Activated naive CD4-positive, alpha-beta T cell treated with anti-CD3 and anti-CD28 coated beads, Interleukin-2, amount 50 U/mL, for 72 hours (primary cell): Measurements from ENCODE around the gene LMNA. TPM values are rescaled to one million over a fixed set of nuclear protein-coding genes. Genes with fewer than 3 reads are reported as not detected.

Experiments
- ATAC-seq, 2 donors: fragments of 150-1000 bp; cut with Tn5 transposase; 2 replicates each; pipeline ENCODE4 v1.10.0; 2021; ENCODE audit warnings: mild to moderate bottlenecking in 2 of 2, moderate library complexity in 2 of 2
- DNase-seq, 2 donors: peaks; one replicate each; pipeline ENCODE4 v3.0.0; 2021 to 2022; ENCODE audit warnings: low spot score in 2 of 2
- H3K27ac Mint-ChIP-seq, 2 donors: one replicate each; pipeline ENCODE4 v1.8.0; 2022; ENCODE audit warnings: mild to moderate bottlenecking in 2 of 2, mixed read lengths in 2 of 2
- H3K36me3 Mint-ChIP-seq, 2 donors: one replicate each; pipeline ENCODE4 v1.8.0; 2022; ENCODE audit warnings: mixed read lengths in 2 of 2
- H3K9me3 Mint-ChIP-seq, 2 donors: one replicate each; pipeline ENCODE4 v1.8.0; 2022; ENCODE audit warnings: mixed read lengths in 2 of 2
- total RNA-seq, 2 donors: library from RNA; stranded (reverse); gene quantifications; one replicate each; pipeline ENCODE4 v1.2.3, GENCODE V29; 2022

LMNA gene
- total RNA-seq, 2 donors from 2014 or later = 116 to 147 TPM

- no peak for DNase-seq
- no peak for ATAC-seq
- H3K27ac Mint-ChIP-seq = peak overlapping the region; percentile 7 to 12
- no peaks in the 10 kb centered on the region for H3K9me3 Mint-ChIP-seq
- peaks cover 0 to 6% of the 10 kb centered on the region in 2 donors for H3K36me3 Mint-ChIP-seq
These were observed 41.4 kb downstream of the LMNA start for GRCh38 chr1:156155756-156156510.

- no peak overlapping the region for H3K27ac Mint-ChIP-seq
- H3K9me3 Mint-ChIP-seq = no peaks in the 10 kb centered on the region
- DNase-seq (no peak), ATAC-seq (no peak)
- peaks cover 6% of the 10 kb centered on the region in 2 donors for H3K36me3 Mint-ChIP-seq
These were observed 43.0 kb downstream of the LMNA start for GRCh38 chr1:156157506-156157905.

- ATAC-seq (no peak), DNase-seq (no peak)
- H3K36me3 Mint-ChIP-seq = peaks cover 6% of the 10 kb centered on the region in 2 donors
- no peak overlapping the region for H3K27ac Mint-ChIP-seq
- no peaks in the 10 kb centered on the region for H3K9me3 Mint-ChIP-seq
These were observed 43.5 kb downstream of the LMNA start for GRCh38 chr1:156157966-156158365.

- ATAC-seq (no peak), DNase-seq (no peak)
- Mint-ChIP-seq H3K36me3 (peaks cover 10 to 16% of the 10 kb centered on the region in 2 donors), H3K9me3 (peaks cover 0 to 3% of the 10 kb centered on the region in 2 donors), H3K27ac (peak overlapping the region; percentile 86 to 90)
These were observed 45.7 kb downstream of the LMNA start for GRCh38 chr1:156160000-156160742.

GRCh38 chr1:156160743-156161171 lies 46.2 kb downstream of the LMNA start:
- Mint-ChIP-seq H3K36me3 (peaks cover 15 to 22% of the 10 kb centered on the region in 2 donors), H3K9me3 (peaks cover 0 to 7% of the 10 kb centered on the region in 2 donors), H3K27ac (peak overlapping the region; percentile 60 to 86)
- DNase-seq (peak in 1 of 2 donors; percentile 50), ATAC-seq (peak; percentile 57 to 83)

- no peak for ATAC-seq
- no peak for DNase-seq
- H3K9me3 Mint-ChIP-seq = peaks cover 0 to 13% of the 10 kb centered on the region in 2 donors
- H3K36me3 Mint-ChIP-seq = peaks cover 15 to 32% of the 10 kb centered on the region in 2 donors
- H3K27ac Mint-ChIP-seq = no peak overlapping the region
These were observed 48.0 kb downstream of the LMNA start for GRCh38 chr1:156162430-156163037.

- Mint-ChIP-seq H3K36me3 (peaks cover 20 to 32% of the 10 kb centered on the region in 2 donors), H3K27ac (no peak overlapping the region), H3K9me3 (peaks cover 0 to 13% of the 10 kb centered on the region in 2 donors)
- ATAC-seq (no peak), DNase-seq (no peak)
These were observed 49.2 kb downstream of the LMNA start for GRCh38 chr1:156163712-156164111.

- Mint-ChIP-seq H3K9me3 (peaks cover 0 to 13% of the 10 kb centered on the region in 2 donors), H3K36me3 (peaks cover 20 to 32% of the 10 kb centered on the region in 2 donors), H3K27ac (peak overlapping the region in 1 of 2 donors; percentile 4)
- DNase-seq (no peak), ATAC-seq (no peak)
These were observed 49.8 kb downstream of the LMNA start for GRCh38 chr1:156164125-156164831.

GRCh38 chr1:156165083-156165482 lies 50.6 kb downstream of the LMNA start:
- no peak for DNase-seq
- peaks cover 20 to 32% of the 10 kb centered on the region in 2 donors for H3K36me3 Mint-ChIP-seq
- peaks cover 0 to 13% of the 10 kb centered on the region in 2 donors for H3K9me3 Mint-ChIP-seq
- H3K27ac Mint-ChIP-seq = peak overlapping the region in 1 of 2 donors; percentile 4
- ATAC-seq = peak in 1 of 2 donors; percentile 28

GRCh38 chr1:156167536-156167935 lies 53.0 kb downstream of the LMNA start:
- Mint-ChIP-seq H3K9me3 (peaks cover 0 to 13% of the 10 kb centered on the region in 2 donors), H3K27ac (no peak overlapping the region), H3K36me3 (peaks cover 14 to 26% of the 10 kb centered on the region in 2 donors)
- DNase-seq (no peak), ATAC-seq (no peak)

- Mint-ChIP-seq H3K27ac (peak overlapping the region; percentile 16 to 73), H3K36me3 (peaks cover 0 to 5% of the 10 kb centered on the region in 2 donors), H3K9me3 (no peaks in the 10 kb centered on the region)
- no peak for DNase-seq
- peak in 1 of 2 donors; percentile 73 for ATAC-seq
These were observed 58.4 kb downstream of the LMNA start for GRCh38 chr1:156172696-156173470.

GRCh38 chr1:156176610-156177210 lies 62.2 kb downstream of the LMNA start:
- Mint-ChIP-seq H3K9me3 (no peaks in the 10 kb centered on the region), H3K27ac (peak overlapping the region in 1 of 2 donors; percentile 4), H3K36me3 (no peaks in the 10 kb centered on the region)
- DNase-seq (no peak), ATAC-seq (no peak)

GRCh38 chr1:156177919-156178654 lies 63.6 kb downstream of the LMNA start:
- peak overlapping the region; percentile 32 to 60 for H3K27ac Mint-ChIP-seq
- H3K36me3 Mint-ChIP-seq = no peaks in the 10 kb centered on the region
- no peaks in the 10 kb centered on the region for H3K9me3 Mint-ChIP-seq
- DNase-seq = no peak
- peak; percentile 55 to 56 for ATAC-seq

GRCh38 chr1:156180471-156180870 lies 66.0 kb downstream of the LMNA start:
- Mint-ChIP-seq H3K27ac (no peak overlapping the region), H3K36me3 (no peaks in the 10 kb centered on the region), H3K9me3 (no peaks in the 10 kb centered on the region)
- DNase-seq = no peak
- ATAC-seq = no peak
